Measurements from ENCODE around the gene FCGR3A. TPM values are rescaled to one million over a fixed set of nuclear protein-coding genes. Genes with fewer than 3 reads are reported as not detected.

FCGR3A gene
- total RNA-seq (2021; fragmentation: NEBNext Ultra II Directional; extraction: Animal tissue kit (Norgen Biotek cat#: 25700)) (not detected in 2 replicates), polyA plus RNA-seq (2011; rRNA removed) (not detected in 2 replicates), polyA minus RNA-seq (2011; rRNA and poly(A)+ RNA removed) (not detected in 2 replicates)
- not detected for polyA plus RNA-seq (2011; cell fraction: cytosol; rRNA removed)
- not detected for polyA plus RNA-seq (2011; cell fraction: nucleus; rRNA removed)
- polyA plus RNA-seq (2012, experiment 1 of 2) = not detected in 4 replicates
- polyA plus RNA-seq (2012, experiment 2 of 2) = not detected
- not detected for polyA plus RNA-seq (2013, experiment 1 of 2)
- not detected for polyA plus RNA-seq (2013, experiment 2 of 2)
- polyA minus RNA-seq (2011; cell fraction: cytosol; rRNA and poly(A)+ RNA removed) = not detected
- not detected for polyA minus RNA-seq (2011; cell fraction: nucleus; rRNA and poly(A)+ RNA removed)
- long read RNA-seq, experiment 1 = 0 reads
- long read RNA-seq, experiment 2 = 0 reads

GRCh38 chr1:161549652-161550051 is at the start of gene FCGR3A:
FCGR3A (minus strand) TSS chr1:161549818; CDS start chr1:161549736, 82 bp downstream.
- H3K23me2 ChIP-seq (ENCODE audit: low read depth, low read length) = no peaks in the 10 kb centered on the region

More at GRCh38 chr1:161549652-161550051, at the start of gene FCGR3A:
- H3K27me3 ChIP-seq (replicated peaks in 1 of 4; ENCODE audit: control insufficient read depth in 3 of 4, extremely low read depth in 1 of 4, insufficient read depth in 3 of 4, low read length in 3 of 4) = no peaks in the 10 kb centered on the region
- no peak within 1 kb of the TSS for H2BK15ac ChIP-seq (ENCODE audit: low read length)
- FAIRE-seq (no peak), DNase-seq (ENCODE audit: low read depth in 1 of 2, low spot score in 2 of 2) (no peak)
- H3K14ac ChIP-seq (ENCODE audit: insufficient read length) = no peak within 1 kb of the TSS
- no peak within 1 kb of the TSS for H3K4me2 ChIP-seq (ENCODE audit: insufficient read depth in 1 of 2, low read depth in 2 of 2, low read length in 2 of 2)
- H2BK12ac ChIP-seq (ENCODE audit: low read depth, low read length) = no peak within 1 kb of the TSS
- H2BK5ac ChIP-seq (ENCODE audit: low read depth, low read length) = no peak within 1 kb of the TSS
- ChIA-PET POLR2A (ENCODE audit: partially characterized antibody) (no interaction called here), CTCF (ENCODE audit: partially characterized antibody) (no interaction called here)
- H2BK20ac ChIP-seq (ENCODE audit: low read length) = no peak within 1 kb of the TSS
- H3K23ac ChIP-seq (ENCODE audit: insufficient read length) = no peak within 1 kb of the TSS
- H4K20me1 ChIP-seq (replicated peaks in 1 of 2; ENCODE audit: control insufficient read depth in 1 of 2, insufficient read depth in 2 of 2, low read length in 2 of 2) = no peaks in the 10 kb centered on the region
- no peak within 1 kb of the TSS for H3K56ac ChIP-seq (replicated peaks; ENCODE audit: insufficient read length, low read depth, low read length)
- no peaks in the 10 kb centered on the region for H3K9me3 ChIP-seq (ENCODE audit: insufficient read depth in 2 of 2, low read depth in 1 of 2, low read length in 1 of 2)
- WGBS, 2 experiments (ENCODE audit: extremely low coverage in 1 of 2, insufficient coverage in 1 of 2, insufficient read length in 1 of 2, insufficient replicate concordance in 2 of 2, low coverage in 1 of 2, low lambda C conversion rate in 2 of 2, missing lambda C conversion rate in 1 of 2) = 100% methylated on average over 2 of the region's 2 CpGs; no CpG with 5 or more reads in 1 of the 2 experiments
- H3K36me3 ChIP-seq (ENCODE audit: control insufficient read depth in 2 of 4, insufficient read depth in 4 of 4, low read length in 3 of 4) = no peaks in the 10 kb centered on the region
- no peaks in the 10 kb centered on the region for H3K4me1 ChIP-seq (replicated peaks in 1 of 4; ENCODE audit: control insufficient read depth in 3 of 4, insufficient read depth in 4 of 4, low read length in 3 of 4)
- H2AFZ ChIP-seq (ENCODE audit: low read length) = no peak within 1 kb of the TSS
- no peaks in the 10 kb centered on the region for H3K79me2 ChIP-seq (ENCODE audit: control insufficient read depth in 1 of 2, insufficient read depth in 2 of 2, low read length in 2 of 2)
- TF ChIP-seq CEBPB (IDR thresholded peaks at IDR 0.05; ENCODE audit: low read depth, low read length) (no peak), CBX5 (IDR thresholded peaks at IDR 0.05; ENCODE audit: low read depth, low read length) (no peak), SIX5 (IDR thresholded peaks at IDR 0.05; ENCODE audit: low read depth, low read length) (no peak), CHD2 (IDR thresholded peaks at IDR 0.05; ENCODE audit: low read length) (no peak), POLR2A (IDR thresholded peaks at IDR 0.05; ENCODE audit: control extremely low read depth in 1 of 2, low read depth in 2 of 2, low read length in 2 of 2) (no peak)
- H2AK5ac ChIP-seq (ENCODE audit: low read depth, low read length) = no peak within 1 kb of the TSS
- H4K91ac ChIP-seq (replicated peaks; ENCODE audit: insufficient read length, low read length) = no peak within 1 kb of the TSS
- no peak within 1 kb of the TSS for H2BK120ac ChIP-seq (replicated peaks; ENCODE audit: low read depth, low read length)
- no peak within 1 kb of the TSS for H3K4ac ChIP-seq (replicated peaks; ENCODE audit: insufficient read length, low read depth, low read length)
- H3K18ac ChIP-seq (ENCODE audit: extremely low read depth, low read length) = no peak within 1 kb of the TSS
- no peak within 1 kb of the TSS for H3K9ac ChIP-seq (replicated peaks in 1 of 4; ENCODE audit: extremely low read depth in 1 of 4, low read depth in 3 of 4, low read length in 3 of 4)
- H4K8ac ChIP-seq (ENCODE audit: extremely low read depth, insufficient read depth, low read length) = no peak within 1 kb of the TSS
- H3K4me3 ChIP-seq (ENCODE audit: extremely low read depth in 1 of 4, insufficient read depth in 2 of 4, low read depth in 3 of 4, low read length in 4 of 4) = no peak within 1 kb of the TSS
- H3K27ac ChIP-seq (ENCODE audit: low read depth, low read length) = no peak within 1 kb of the TSS
- no peak within 1 kb of the TSS for H4K5ac ChIP-seq (ENCODE audit: insufficient read length, low read depth, low read length)
- no peaks in the 10 kb centered on the region for H3K79me1 ChIP-seq (ENCODE audit: low read depth, low read length)

Measured in H1 (cell line).